Caco-2 (cell line): ENCODE measurements around the gene LMOD1. TPM values are rescaled to one million over a fixed set of nuclear protein-coding genes. Genes with fewer than 3 reads are reported as not detected.

Experiments used
- BruUV-seq: library from RNA; stranded (reverse); fragments of 400-500 nt; replicated peaks from 2 replicates; lab custom pipeline; 2021; lab: Mats Ljungman, UMichigan
- CTCF ChIA-PET: fragments of 300-600 bp; sonication (Branson Sonifier 250); formaldehyde crosslinking; loops from one replicate; lab custom pipeline; 2022; ENCODE audit warnings: antibody characterized with exemption; lab: Charles Lee
- POLR2A ChIA-PET: fragments of 300-600 bp; sonication (Branson Sonifier 250); formaldehyde crosslinking; loops from one replicate; lab custom pipeline; 2022; ENCODE audit warnings: antibody characterized with exemption; lab: Charles Lee
- DNase-seq, 2 experiments: peaks; one replicate each; pipeline versions ENCODE4 v3.0.0 to v3.0.0-alpha.2; 2020 to 2022
- H3K27me3 ChIP-seq: replicated peaks from 2 replicates; pipeline ENCODE4 v1.6.0; 2011; ENCODE audit warnings: low read length; ENCODE audit not compliant: control insufficient read depth, insufficient read depth
- H3K36me3 ChIP-seq: 2 replicates; pipeline ENCODE4 v1.5.1; 2011; ENCODE audit warnings: low read length; ENCODE audit not compliant: control insufficient read depth, insufficient read depth
- H3K4me1 ChIP-seq: fragments of 250-450 bp; sonication (Bioruptor Pico); 2 replicates; pipeline ENCODE4 v1.5.1; 2020; ENCODE audit warnings: mild to moderate bottlenecking
- H3K4me3 ChIP-seq: 2 replicates; pipeline ENCODE4 v1.5.1; 2011; ENCODE audit warnings: low read depth, mild to moderate bottlenecking, control low read depth, low read length
- H3K9me3 ChIP-seq: fragments of 250-450 bp; sonication (Bioruptor Pico); 2 replicates; pipeline ENCODE4 v1.5.1; 2020; ENCODE audit warnings: mild to moderate bottlenecking, moderate library complexity
- H3K27ac Mint-ChIP-seq: one replicate; pipeline ENCODE4 v1.8.0; 2022; ENCODE audit warnings: mixed read lengths; ENCODE audit not compliant: unreplicated experiment
- H3K27me3 Mint-ChIP-seq: one replicate; pipeline ENCODE4 v1.8.0; 2022; ENCODE audit warnings: mixed read lengths; ENCODE audit not compliant: insufficient read depth, unreplicated experiment
- H3K36me3 Mint-ChIP-seq: one replicate; pipeline ENCODE4 v1.8.0; 2022; ENCODE audit warnings: mild to moderate bottlenecking, mixed read lengths; ENCODE audit not compliant: insufficient read depth, unreplicated experiment
- H3K4me1 Mint-ChIP-seq: one replicate; pipeline ENCODE4 v1.8.0; 2022; ENCODE audit warnings: low read depth, mixed read lengths; ENCODE audit not compliant: unreplicated experiment
- H3K4me3 Mint-ChIP-seq: one replicate; pipeline ENCODE4 v1.8.0; 2022; ENCODE audit warnings: mild to moderate bottlenecking, moderate library complexity, mixed read lengths; ENCODE audit not compliant: unreplicated experiment
- H3K9me3 Mint-ChIP-seq: one replicate; pipeline ENCODE4 v1.8.0; 2022; ENCODE audit warnings: mixed read lengths; ENCODE audit not compliant: unreplicated experiment
- CTCF ChIP-seq, 2 experiments: fragments of 200-600 bp in 1 of 2; IDR thresholded peaks; 1 replicate in 1 of 2; 2 replicates in 1 of 2; pipeline versions ENCODE4 v1.5.1 to v1.8.0; 2011 to 2022; ENCODE audit warnings: antibody characterized with exemption in 1 of 2, control low read depth in 1 of 2, inconsistent platforms in 1 of 2, low read depth in 1 of 2, low read length in 1 of 2, mild to moderate bottlenecking in 1 of 2, moderate library complexity in 1 of 2; ENCODE audit not compliant: insufficient read depth in 1 of 2, severe bottlenecking in 1 of 2, unreplicated experiment in 1 of 2
- intact Hi-C: fragments of 100-400 bp; cut with micrococcal nuclease; formaldehyde crosslinking; loops from one replicate; pipeline ENCODE4 v1.10.0; 2022; ENCODE audit not compliant: unreplicated experiment
- total RNA-seq: library from RNA; stranded (reverse); gene quantifications from 2 replicates; pipeline ENCODE4 v1.2.3, GENCODE V29; 2022

The LMOD1 gene
- total RNA-seq, 1 experiment from 2014 or later: 0.11 TPM

- no peak for TF ChIP-seq CTCF (IDR thresholded peaks at IDR 0.05; ENCODE audit: insufficient read depth in 1 of 2, low read depth in 1 of 2, low read length in 1 of 2, severe bottlenecking in 1 of 2, unreplicated experiment in 1 of 2)
- Mint-ChIP-seq H3K9me3 (no peaks in the 10 kb centered on the region), H3K27me3 (no peaks in the 10 kb centered on the region), H3K36me3 (peaks cover 23% of the 10 kb centered on the region), H3K4me1 (peaks cover 27% of the 10 kb centered on the region), H3K27ac (peak overlapping the region; percentile 94), H3K4me3 (peak overlapping the region; percentile 99)
- Histone ChIP-seq H3K4me3 (peak overlapping the region; percentile 68), H3K4me1 (peaks cover 17% of the 10 kb centered on the region), H3K9me3 (no peaks in the 10 kb centered on the region), H3K27me3 (no peaks in the 10 kb centered on the region), H3K36me3 (0 out of 2 replicates have a peak, but pooled peaks cover 1% of the 10 kb centered on the region)
- POLR2A ChIA-PET: interaction anchor here (0.6 to 1.6 kb wide), 2 partner anchors 14 to 27 kb away, joined by 3 to 13 read pairs; partner anchors contain the start of gene ELF3
- intact Hi-C loops: loop anchor here (1.0 to 2.0 kb wide), 3 partner anchors 15 to 29 kb away; partner anchors contain the start of gene TIMM17A
- peak; percentile 86 to 93 for DNase-seq
- BruUV-seq: no TSS peak
- CTCF ChIA-PET: interaction anchor here (0.6 to 1.7 kb wide), 4 partner anchors 16 to 151 kb away, joined by 3 to 10 read pairs (median 5); partner anchors contain the start of gene ELF3
These were observed 37.0 kb upstream of the LMOD1 start for GRCh38 chr1:201983380-201983805.

- 0 out of 2 replicates have a peak, but pooled peaks cover 1% of the 10 kb centered on the region for H3K36me3 ChIP-seq
- no peaks in the 10 kb centered on the region for H3K27me3 ChIP-seq
- no peaks in the 10 kb centered on the region for H3K9me3 Mint-ChIP-seq
- peak within 1 kb of the TSS; percentile 99 for H3K4me3 Mint-ChIP-seq
- H3K27me3 Mint-ChIP-seq: no peaks in the 10 kb centered on the region
- POLR2A ChIA-PET: interaction anchor here (0.6 to 1.6 kb wide), 2 partner anchors 14 to 28 kb away, joined by 3 to 13 read pairs; partner anchors contain the start of gene ELF3
- peaks cover 17% of the 10 kb centered on the region for H3K4me1 ChIP-seq
- H3K4me3 ChIP-seq: peak within 1 kb of the TSS; percentile 68
- CTCF ChIA-PET: interaction anchor here (0.6 to 1.7 kb wide), 4 partner anchors 17 to 151 kb away, joined by 3 to 10 read pairs (median 5); partner anchors contain the start of gene ELF3
- BruUV-seq: no TSS peak
- H3K36me3 Mint-ChIP-seq: peaks cover 19% of the 10 kb centered on the region
- H3K9me3 ChIP-seq: no peaks in the 10 kb centered on the region
- TF ChIP-seq CTCF (IDR thresholded peaks at IDR 0.05; ENCODE audit: insufficient read depth in 1 of 2, low read depth in 1 of 2, low read length in 1 of 2, severe bottlenecking in 1 of 2, unreplicated experiment in 1 of 2): peak; percentile 14 to 24
- peak within 1 kb of the TSS; percentile 94 for H3K27ac Mint-ChIP-seq
- DNase-seq: peak in 1 of 2 experiments; percentile 75
- intact Hi-C loops: loop anchor here (1.0 to 2.0 kb wide), 3 partner anchors 16 to 28 kb away; partner anchors contain the start of gene TIMM17A
- H3K4me1 Mint-ChIP-seq: peaks cover 27% of the 10 kb centered on the region
These were observed 36.5 kb upstream of the LMOD1 start, which contains the start of gene RNPEP for GRCh38 chr1:201982623-201983379. Gene RNPEP (plus strand): TSS chr1:201982648. CDS start chr1:201982667, 19 bp downstream.

- H3K4me1 ChIP-seq: peaks cover 17% of the 10 kb centered on the region
- H3K4me3 Mint-ChIP-seq: peak overlapping the region; percentile 99
- 0 out of 2 replicates have a peak, but pooled peaks cover 1% of the 10 kb centered on the region for H3K36me3 ChIP-seq
- H3K36me3 Mint-ChIP-seq: peaks cover 15% of the 10 kb centered on the region
- BruUV-seq: no TSS peak
- peak in 1 of 2 experiments; percentile 61 for DNase-seq
- TF ChIP-seq CTCF (IDR thresholded peaks at IDR 0.05; ENCODE audit: insufficient read depth in 1 of 2, low read depth in 1 of 2, low read length in 1 of 2, severe bottlenecking in 1 of 2, unreplicated experiment in 1 of 2): no peak
- H3K27me3 Mint-ChIP-seq: no peaks in the 10 kb centered on the region
- ChIA-PET POLR2A (interaction anchor here (1.6 kb wide), 1 partner anchor 28 kb away, joined by 13 read pairs; the partner anchor contains the start of gene ELF3), CTCF (interaction anchor here (1.5 to 1.7 kb wide), 2 partner anchors 87 to 152 kb away, joined by 3 to 5 read pairs; no protein-coding TSS in a partner anchor)
- no peaks in the 10 kb centered on the region for H3K9me3 ChIP-seq
- no peaks in the 10 kb centered on the region for H3K9me3 Mint-ChIP-seq
- peak overlapping the region; percentile 68 for H3K4me3 ChIP-seq
- peaks cover 25% of the 10 kb centered on the region for H3K4me1 Mint-ChIP-seq
- intact Hi-C loops: loop anchor here (2.0 kb wide), 2 partner anchors 17 to 27 kb away; partner anchors contain the start of gene TIMM17A
- no peaks in the 10 kb centered on the region for H3K27me3 ChIP-seq
- peak overlapping the region; percentile 36 for H3K27ac Mint-ChIP-seq
These were observed 35.8 kb upstream of the LMOD1 start for GRCh38 chr1:201982082-201982622.
